ENCODE measurements around the gene NUDT14. TPM values are rescaled to one million over a fixed set of nuclear protein-coding genes. Genes with fewer than 3 reads are reported as not detected.

Gene NUDT14
- total RNA-seq, 2 donors from 2014 or later = 32.9 to 36.5 TPM

- no peaks in the 10 kb centered on the region for H3K4me1 ChIP-seq (replicated peaks)
- H3K4me3 ChIP-seq = no peak overlapping the region
- intact Hi-C loops (cut with DNase I) = no loop called here
- H3K9me3 ChIP-seq = no peaks in the 10 kb centered on the region
- TF ChIP-seq CTCF (IDR thresholded peaks at IDR 0.05) (no peak), POLR2A (IDR thresholded peaks at IDR 0.05) (no peak), POLR2AphosphoS5 (IDR thresholded peaks at IDR 0.05) (no peak)
- peaks cover 0 to 5% of the 10 kb centered on the region in 2 donors for H3K36me3 ChIP-seq
- H3K27ac ChIP-seq = no peak overlapping the region
- DNase-seq (ENCODE audit: low spot score) = no peak
- no peaks in the 10 kb centered on the region for H3K27me3 ChIP-seq (replicated peaks; ENCODE audit: insufficient read depth)
- WGBS = 95% methylated on average over 9 of the region's 10 CpGs
These were observed 45.1 kb upstream of the NUDT14 start for GRCh38 chr14:105226198-105226597.

- no peaks in the 10 kb centered on the region for H3K9me3 ChIP-seq
- no peak for TF ChIP-seq CTCF (IDR thresholded peaks at IDR 0.05)
- no peak for TF ChIP-seq POLR2A (IDR thresholded peaks at IDR 0.05)
- no peak for TF ChIP-seq POLR2AphosphoS5 (IDR thresholded peaks at IDR 0.05)
- intact Hi-C loops (cut with DNase I) = no loop called here
- no peak overlapping the region for H3K27ac ChIP-seq
- H3K36me3 ChIP-seq = peaks cover 0 to 5% of the 10 kb centered on the region in 2 donors
- no peak overlapping the region for H3K4me3 ChIP-seq
- no peaks in the 10 kb centered on the region for H3K27me3 ChIP-seq (replicated peaks; ENCODE audit: insufficient read depth)
- 62% methylated on average over 9 of the region's 11 CpGs for whole genome bisulfite sequencing
- no peak for DNase-seq (ENCODE audit: low spot score)
- H3K4me1 ChIP-seq (replicated peaks) = no peaks in the 10 kb centered on the region
These were observed 43.9 kb upstream of the NUDT14 start for GRCh38 chr14:105224845-105225570.

- intact Hi-C loops (cut with DNase I) = no loop called here
- Histone ChIP-seq H3K4me1 (replicated peaks) (no peaks in the 10 kb centered on the region), H3K36me3 (peaks cover 0 to 11% of the 10 kb centered on the region in 2 donors), H3K9me3 (no peaks in the 10 kb centered on the region), H3K4me3 (no peak overlapping the region), H3K27ac (no peak overlapping the region), H3K27me3 (replicated peaks; ENCODE audit: insufficient read depth) (no peaks in the 10 kb centered on the region)
- WGBS = 93% methylated on average over 15 of the region's 15 CpGs
- DNase-seq (ENCODE audit: low spot score) = no peak
- TF ChIP-seq POLR2AphosphoS5 (IDR thresholded peaks at IDR 0.05) = no peak
- TF ChIP-seq POLR2A (IDR thresholded peaks at IDR 0.05) = no peak
- TF ChIP-seq CTCF (IDR thresholded peaks at IDR 0.05) = no peak
These were observed 42.8 kb upstream of the NUDT14 start for GRCh38 chr14:105223770-105224544.

- DNase-seq (ENCODE audit: low spot score) = no peak
- intact Hi-C loops (cut with DNase I) = no loop called here
- Histone ChIP-seq H3K4me1 (replicated peaks) (no peaks in the 10 kb centered on the region), H3K9me3 (no peaks in the 10 kb centered on the region), H3K27ac (no peak overlapping the region), H3K4me3 (no peak overlapping the region), H3K36me3 (peaks cover 0 to 13% of the 10 kb centered on the region in 2 donors), H3K27me3 (replicated peaks; ENCODE audit: insufficient read depth) (no peaks in the 10 kb centered on the region)
- TF ChIP-seq CTCF (IDR thresholded peaks at IDR 0.05) (no peak), POLR2A (IDR thresholded peaks at IDR 0.05) (no peak), POLR2AphosphoS5 (IDR thresholded peaks at IDR 0.05) (no peak)
- WGBS = 92% methylated on average over 16 of the region's 16 CpGs
These were observed 42.1 kb upstream of the NUDT14 start for GRCh38 chr14:105223260-105223659.

Data from prostate gland (tissue), 2 donors.